Karpas-422 (cell line): Measurements from ENCODE around the gene SCAP. TPM values are rescaled to one million over a fixed set of nuclear protein-coding genes. Genes with fewer than 3 reads are reported as not detected.
"Not testable (repeated sequence)": the region's sequence is repeated elsewhere in the genome, so short reads cannot be mapped to it uniquely, and the experiment has no call there.

Experiments used
- DNase-seq: peaks from one replicate; pipeline ENCODE4 v3.0.0-alpha.2; 2015
- H2AFZ ChIP-seq: fragments of 200-600 bp; sonication (generic); 2 replicates; pipeline ENCODE4 v1.6.1; 2014; ENCODE audit warnings: antibody characterized with exemption, low read length, mixed read lengths
- H3K27ac ChIP-seq: fragments of 200-600 bp; sonication (generic); 2 replicates; pipeline ENCODE4 v1.5.1; 2014; ENCODE audit warnings: mild to moderate bottlenecking, low read length, moderate library complexity
- H3K27me3 ChIP-seq: fragments of 200-600 bp; sonication (generic); 2 replicates; pipeline ENCODE4 v1.6.1; 2014; ENCODE audit warnings: low read length, mixed read lengths
- H3K36me3 ChIP-seq: fragments of 200-600 bp; sonication (generic); 2 replicates; pipeline ENCODE4 v1.6.1; 2014; ENCODE audit warnings: low read length, mixed read lengths; ENCODE audit not compliant: insufficient read depth
- H3K4me1 ChIP-seq: fragments of 200-600 bp; sonication (generic); 2 replicates; pipeline ENCODE4 v1.6.1; 2014; ENCODE audit warnings: mild to moderate bottlenecking, low read length, mixed read lengths
- H3K4me2 ChIP-seq: fragments of 200-600 bp; sonication (generic); 2 replicates; pipeline ENCODE4 v1.6.1; 2014; ENCODE audit warnings: low read length, low read depth, mild to moderate bottlenecking; ENCODE audit not compliant: poor library complexity, severe bottlenecking
- H3K4me3 ChIP-seq: fragments of 200-600 bp; sonication (generic); 2 replicates; pipeline ENCODE4 v1.5.1; 2014; ENCODE audit warnings: mild to moderate bottlenecking, antibody characterized with exemption, low read length, mixed read lengths
- H3K79me2 ChIP-seq: fragments of 200-600 bp; sonication (generic); 2 replicates; pipeline ENCODE4 v1.6.1; 2014; ENCODE audit warnings: mild to moderate bottlenecking, low read length, mixed read lengths
- H3K9ac ChIP-seq: fragments of 200-600 bp; sonication (generic); 2 replicates; pipeline ENCODE4 v1.6.0; 2014; ENCODE audit warnings: low read length
- H3K9me2 ChIP-seq: fragments of 200-600 bp; sonication (generic), shearing (Covaris generic); replicated peaks from 2 replicates; pipeline ENCODE4 v1.6.0; 2014; ENCODE audit warnings: mild to moderate bottlenecking, low read length, moderate library complexity; ENCODE audit not compliant: insufficient read depth
- H3K9me3 ChIP-seq: fragments of 300-700, 200-600 bp; sonication (generic); 2 replicates; pipeline ENCODE4 v1.6.1; 2014; ENCODE audit warnings: low read length, mixed read lengths
- H4K20me1 ChIP-seq: fragments of 200-600 bp; sonication (generic); 2 replicates; pipeline ENCODE4 v1.6.1; 2014; ENCODE audit warnings: mild to moderate bottlenecking, antibody characterized with exemption, low read length, low read depth; ENCODE audit not compliant: insufficient read depth
- total RNA-seq: library from RNA; depleted of rRNA; stranded (reverse); fragments of >200 nt; shearing (Covaris generic); gene quantifications from 2 replicates; pipeline ENCODE4 v1.2.3, GENCODE V29; 2014; ENCODE audit warnings: low replicate concordance

SCAP gene
- total RNA-seq, 1 experiment from 2014 or later = 109 TPM

GRCh38 chr3:47513125-47513929, 37.6 kb upstream of the SCAP start, which contains the start of gene ELP6:
TSS of gene ELP6 (minus strand) at chr3:47513712. CDS start at chr3:47513590, 122 bp downstream.
- DNase-seq = peak; percentile 99
- peak within 1 kb of the TSS; percentile 86; the same call in 1 of the 2 replicates for H2AFZ ChIP-seq
- peaks cover 24% of the 10 kb centered on the region for H3K36me3 ChIP-seq
- H3K9me3 ChIP-seq = no peaks in the 10 kb centered on the region
- H3K27ac ChIP-seq = peak within 1 kb of the TSS; percentile 92
- H3K9ac ChIP-seq = peak within 1 kb of the TSS; percentile 88
- peak within 1 kb of the TSS; percentile 88 for H3K4me2 ChIP-seq
- peak within 1 kb of the TSS; percentile 83 for H3K4me3 ChIP-seq
- H4K20me1 ChIP-seq = no peaks in the 10 kb centered on the region
- no peaks in the 10 kb centered on the region for H3K9me2 ChIP-seq
- H3K27me3 ChIP-seq = no peaks in the 10 kb centered on the region
- H3K4me1 ChIP-seq = peaks cover 22% of the 10 kb centered on the region
- H3K79me2 ChIP-seq = peaks cover 38% of the 10 kb centered on the region

DNA sequence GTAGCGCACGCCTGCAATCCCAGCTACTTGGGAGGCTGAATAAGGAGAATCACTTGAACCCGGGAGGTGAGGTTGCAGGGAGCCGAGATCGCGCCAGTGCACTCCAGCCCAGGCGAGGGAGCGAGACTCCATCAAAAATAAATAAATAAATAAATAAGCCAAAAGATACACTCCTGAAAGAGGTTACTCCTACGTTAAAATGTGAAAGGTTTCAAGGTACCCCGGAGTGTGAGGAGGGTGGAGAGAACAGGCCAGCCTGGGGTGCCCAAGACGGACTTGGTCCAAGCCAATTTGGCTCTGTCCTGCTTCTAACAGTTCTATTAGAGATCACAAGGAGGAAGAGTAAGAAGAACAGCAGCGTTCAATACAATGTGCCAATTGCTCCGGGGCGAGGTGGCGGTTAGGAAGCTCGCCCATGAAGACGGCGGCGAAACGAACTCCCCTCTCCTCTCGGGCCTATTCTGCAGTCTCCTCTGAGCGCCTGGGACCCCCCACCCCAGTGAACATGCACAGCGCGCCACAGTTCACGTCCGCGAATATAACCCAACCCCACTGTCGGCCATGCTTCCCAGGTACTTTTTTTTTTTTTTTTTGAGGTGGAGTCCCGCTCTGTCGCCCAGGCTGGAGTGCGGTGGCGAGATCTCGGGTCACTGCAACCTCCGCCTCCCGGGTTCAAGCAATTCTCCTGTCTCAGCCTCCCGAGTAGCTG, 36.8 kb upstream of the SCAP start:
- Histone ChIP-seq H3K27me3 (no peaks in the 10 kb centered on the region), H2AFZ (no peak overlapping the region)
- DNase-seq = peak; percentile 72

GRCh38 chr3:47505267-47505666, 29.5 kb upstream of the SCAP start:
- not testable (repeated sequence) for H3K4me2 ChIP-seq, H2AFZ ChIP-seq, H3K27ac ChIP-seq, DNase-seq, H3K9me2 ChIP-seq, H4K20me1 ChIP-seq, H3K9me3 ChIP-seq, H3K27me3 ChIP-seq, H3K9ac ChIP-seq, H3K4me3 ChIP-seq, H3K4me1 ChIP-seq
- H3K36me3 ChIP-seq = peaks cover 47% of the 10 kb centered on the region
- H3K79me2 ChIP-seq = peaks cover 13% of the 10 kb centered on the region

More for the DNA sequence above, 36.8 kb upstream of the SCAP start:
- H3K4me3 ChIP-seq = peak overlapping the region; percentile 83
- peak overlapping the region; percentile 88 for H3K4me2 ChIP-seq
- H3K36me3 ChIP-seq = peaks cover 26% of the 10 kb centered on the region
- H3K9me3 ChIP-seq = no peaks in the 10 kb centered on the region
- no peaks in the 10 kb centered on the region for H3K9me2 ChIP-seq
- H3K9ac ChIP-seq = peak overlapping the region; percentile 88
- peak overlapping the region; percentile 92 for H3K27ac ChIP-seq
- H3K4me1 ChIP-seq = peaks cover 22% of the 10 kb centered on the region
- H4K20me1 ChIP-seq = no peaks in the 10 kb centered on the region
- H3K79me2 ChIP-seq = peaks cover 42% of the 10 kb centered on the region

- Histone ChIP-seq H3K9me3 (no peaks in the 10 kb centered on the region), H3K9ac (no peak overlapping the region), H3K36me3 (peaks cover 43% of the 10 kb centered on the region)
Measured at GRCh38 chr3:47504113-47504512, 28.4 kb upstream of the SCAP start.

GRCh38 chr3:47503033-47503432, 27.3 kb upstream of the SCAP start:
- no peak for DNase-seq
- Histone ChIP-seq H4K20me1 (no peaks in the 10 kb centered on the region), H3K36me3 (peaks cover 41% of the 10 kb centered on the region), H3K9ac (no peak overlapping the region), H3K79me2 (peaks cover 4% of the 10 kb centered on the region; the same call in 1 of the 2 replicates), H3K27ac (no peak overlapping the region), H3K4me3 (no peak overlapping the region), H3K4me2 (no peak overlapping the region), H2AFZ (no peak overlapping the region), H3K27me3 (no peaks in the 10 kb centered on the region), H3K9me3 (no peaks in the 10 kb centered on the region), H3K9me2 (no peaks in the 10 kb centered on the region), H3K4me1 (no peaks in the 10 kb centered on the region)

More at GRCh38 chr3:47504113-47504512, 28.4 kb upstream of the SCAP start:
- H3K4me3 ChIP-seq = no peak overlapping the region
- H3K27ac ChIP-seq = no peak overlapping the region
- H3K4me2 ChIP-seq = no peak overlapping the region
- no peaks in the 10 kb centered on the region for H3K9me2 ChIP-seq
- H2AFZ ChIP-seq = no peak overlapping the region
- H3K4me1 ChIP-seq = no peaks in the 10 kb centered on the region
- no peaks in the 10 kb centered on the region for H4K20me1 ChIP-seq
- DNase-seq = no peak
- H3K27me3 ChIP-seq = no peaks in the 10 kb centered on the region
- H3K79me2 ChIP-seq = peaks cover 4% of the 10 kb centered on the region; the same call in 1 of the 2 replicates

- Histone ChIP-seq H3K27ac (peak overlapping the region; percentile 12; the same call in 1 of the 2 replicates), H3K9me2 (no peaks in the 10 kb centered on the region), H2AFZ (no peak overlapping the region), H3K4me2 (no peak overlapping the region), H3K36me3 (peaks cover 32% of the 10 kb centered on the region), H4K20me1 (no peaks in the 10 kb centered on the region), H3K4me1 (peaks cover 23% of the 10 kb centered on the region), H3K9me3 (no peaks in the 10 kb centered on the region), H3K9ac (no peak overlapping the region), H3K79me2 (no peaks in the 10 kb centered on the region), H3K27me3 (no peaks in the 10 kb centered on the region), H3K4me3 (no peak overlapping the region)
- no peak for DNase-seq
Measured at GRCh38 chr3:47496892-47497291, 21.2 kb upstream of the SCAP start.

- H3K36me3 ChIP-seq = peaks cover 23% of the 10 kb centered on the region
- no peak overlapping the region for H3K9ac ChIP-seq
- H3K27me3 ChIP-seq = no peaks in the 10 kb centered on the region
- H3K4me1 ChIP-seq = peaks cover 33% of the 10 kb centered on the region
- H3K9me3 ChIP-seq = no peaks in the 10 kb centered on the region
- H3K9me2 ChIP-seq = no peaks in the 10 kb centered on the region
- DNase-seq = no peak
- peak overlapping the region; percentile 20; the same call in 1 of the 2 replicates for H3K27ac ChIP-seq
- H3K4me3 ChIP-seq = no peak overlapping the region
- H2AFZ ChIP-seq = no peak overlapping the region
- H3K79me2 ChIP-seq = no peaks in the 10 kb centered on the region
- no peaks in the 10 kb centered on the region for H4K20me1 ChIP-seq
- H3K4me2 ChIP-seq = no peak overlapping the region
Measured at GRCh38 chr3:47495886-47496285, 20.1 kb upstream of the SCAP start.

DNA sequence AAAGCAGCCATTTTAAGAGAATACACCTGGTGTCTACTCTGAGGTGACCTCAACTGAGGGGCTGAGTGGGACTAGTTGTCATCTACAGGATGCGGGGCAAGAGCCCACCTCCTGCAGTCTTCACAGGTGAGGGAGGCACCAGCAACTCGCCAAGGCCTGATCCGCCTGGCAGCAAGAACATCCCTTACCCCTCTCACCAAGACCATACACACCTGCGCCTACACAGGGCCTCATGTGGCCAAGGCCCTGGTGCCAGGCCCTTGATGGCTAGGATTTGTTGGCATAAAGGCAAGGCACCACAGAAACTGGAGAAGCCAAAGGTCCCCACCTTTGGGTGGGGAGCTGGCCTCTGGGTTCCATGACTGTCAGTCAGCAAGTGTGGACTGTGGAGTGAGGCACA, 19.4 kb upstream of the SCAP start:
- Histone ChIP-seq H3K4me1 (peaks cover 41% of the 10 kb centered on the region), H3K4me3 (no peak overlapping the region), H3K27ac (0 out of 2 replicates have a peak overlapping the region, but pooled peaks have one; percentile 20), H3K4me2 (no peak overlapping the region), H2AFZ (no peak overlapping the region), H4K20me1 (no peaks in the 10 kb centered on the region), H3K9me2 (no peaks in the 10 kb centered on the region), H3K9ac (no peak overlapping the region), H3K27me3 (no peaks in the 10 kb centered on the region), H3K36me3 (peaks cover 15% of the 10 kb centered on the region), H3K9me3 (no peaks in the 10 kb centered on the region), H3K79me2 (peaks cover under 1% of the 10 kb centered on the region; the same call in 1 of the 2 replicates)
- no peak for DNase-seq
